Calu3 (cell line): ENCODE data around the gene CSTF3. TPM values are rescaled to one million over a fixed set of nuclear protein-coding genes. Genes with fewer than 3 reads are reported as not detected.

Source experiments
- BruUV-seq: library from RNA; stranded (reverse); fragments of 400-500 nt; replicated peaks from 2 replicates; lab custom pipeline; 2021; lab: Mats Ljungman, UMichigan
- CTCF ChIA-PET: fragments of 300-600 bp; sonication (Branson Sonifier 250); formaldehyde crosslinking; loops from one replicate; lab custom pipeline; 2022; ENCODE audit warnings: antibody characterized with exemption; lab: Charles Lee
- DNase-seq: peaks from one replicate; pipeline ENCODE4 v3.0.0; 2022
- H3K27ac Mint-ChIP-seq: one replicate; pipeline ENCODE4 v1.8.0; 2022; ENCODE audit warnings: mixed read lengths; ENCODE audit not compliant: unreplicated experiment
- H3K27me3 Mint-ChIP-seq: one replicate; pipeline ENCODE4 v1.8.0; 2022; ENCODE audit warnings: mixed read lengths; ENCODE audit not compliant: unreplicated experiment
- H3K36me3 Mint-ChIP-seq: one replicate; pipeline ENCODE4 v1.8.0; 2022; ENCODE audit warnings: mild to moderate bottlenecking, moderate library complexity, mixed read lengths; ENCODE audit not compliant: insufficient read depth, unreplicated experiment
- H3K4me1 Mint-ChIP-seq: one replicate; pipeline ENCODE4 v1.8.0; 2022; ENCODE audit warnings: mild to moderate bottlenecking, low read depth, mixed read lengths; ENCODE audit not compliant: unreplicated experiment
- H3K4me3 Mint-ChIP-seq: one replicate; pipeline ENCODE4 v1.8.0; 2022; ENCODE audit warnings: mild to moderate bottlenecking, low read depth, moderate library complexity, mixed read lengths; ENCODE audit not compliant: unreplicated experiment
- H3K9me3 Mint-ChIP-seq: one replicate; pipeline ENCODE4 v1.8.0; 2022; ENCODE audit warnings: low read depth, mixed read lengths; ENCODE audit not compliant: unreplicated experiment
- intact Hi-C: fragments of 100-400 bp; cut with micrococcal nuclease; formaldehyde crosslinking; loops from one replicate; pipeline ENCODE4 v1.10.0; 2022; ENCODE audit not compliant: unreplicated experiment
- total RNA-seq: library from RNA; stranded (reverse); gene quantifications from 2 replicates; pipeline ENCODE4 v1.2.3, GENCODE V29; 2022
- TF ChIP-seq, protein P1 (sequence below): fragments of 200-600 bp; IDR thresholded peaks from one replicate; pipeline ENCODE4 v1.8.0; 2022; ENCODE audit warnings: antibody characterized with exemption; ENCODE audit not compliant: unreplicated experiment

The CSTF3 gene
- total RNA-seq, 1 experiment from 2014 or later = 51.1 TPM

DNA sequence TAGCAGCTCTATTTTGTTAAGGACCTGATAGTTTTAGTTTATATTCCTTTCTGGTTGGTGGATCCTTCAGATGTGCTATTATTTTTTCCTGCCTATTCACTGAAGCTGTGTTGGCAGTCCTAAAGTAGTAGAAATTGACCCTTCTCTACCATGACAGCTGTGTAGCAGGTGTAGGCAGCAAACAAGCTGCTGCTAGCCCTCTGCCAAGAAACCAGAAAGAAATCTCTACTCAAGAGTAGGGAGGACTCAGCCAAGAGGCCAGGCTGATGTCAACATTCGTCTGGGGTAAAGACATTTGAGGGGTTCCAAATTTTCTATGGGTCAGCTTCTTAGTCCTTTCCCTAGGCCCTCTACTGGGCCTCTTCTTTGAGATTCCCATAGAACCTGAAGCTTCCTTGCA lies 51.2 kb downstream of the CSTF3 start:
- intact Hi-C loops = no loop called here
- no peak overlapping the region for H3K27ac Mint-ChIP-seq
- CTCF ChIA-PET = no interaction called here
- no TSS peak for BruUV-seq
- no peak overlapping the region for H3K4me3 Mint-ChIP-seq
- no peaks in the 10 kb centered on the region for H3K9me3 Mint-ChIP-seq
- no peaks in the 10 kb centered on the region for H3K4me1 Mint-ChIP-seq
- peaks cover 3% of the 10 kb centered on the region for H3K36me3 Mint-ChIP-seq
- TF ChIP-seq, protein P1, sequence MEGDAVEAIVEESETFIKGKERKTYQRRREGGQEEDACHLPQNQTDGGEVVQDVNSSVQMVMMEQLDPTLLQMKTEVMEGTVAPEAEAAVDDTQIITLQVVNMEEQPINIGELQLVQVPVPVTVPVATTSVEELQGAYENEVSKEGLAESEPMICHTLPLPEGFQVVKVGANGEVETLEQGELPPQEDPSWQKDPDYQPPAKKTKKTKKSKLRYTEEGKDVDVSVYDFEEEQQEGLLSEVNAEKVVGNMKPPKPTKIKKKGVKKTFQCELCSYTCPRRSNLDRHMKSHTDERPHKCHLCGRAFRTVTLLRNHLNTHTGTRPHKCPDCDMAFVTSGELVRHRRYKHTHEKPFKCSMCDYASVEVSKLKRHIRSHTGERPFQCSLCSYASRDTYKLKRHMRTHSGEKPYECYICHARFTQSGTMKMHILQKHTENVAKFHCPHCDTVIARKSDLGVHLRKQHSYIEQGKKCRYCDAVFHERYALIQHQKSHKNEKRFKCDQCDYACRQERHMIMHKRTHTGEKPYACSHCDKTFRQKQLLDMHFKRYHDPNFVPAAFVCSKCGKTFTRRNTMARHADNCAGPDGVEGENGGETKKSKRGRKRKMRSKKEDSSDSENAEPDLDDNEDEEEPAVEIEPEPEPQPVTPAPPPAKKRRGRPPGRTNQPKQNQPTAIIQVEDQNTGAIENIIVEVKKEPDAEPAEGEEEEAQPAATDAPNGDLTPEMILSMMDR = no peak
- DNase-seq = no peak
- H3K27me3 Mint-ChIP-seq = no peaks in the 10 kb centered on the region

DNA sequence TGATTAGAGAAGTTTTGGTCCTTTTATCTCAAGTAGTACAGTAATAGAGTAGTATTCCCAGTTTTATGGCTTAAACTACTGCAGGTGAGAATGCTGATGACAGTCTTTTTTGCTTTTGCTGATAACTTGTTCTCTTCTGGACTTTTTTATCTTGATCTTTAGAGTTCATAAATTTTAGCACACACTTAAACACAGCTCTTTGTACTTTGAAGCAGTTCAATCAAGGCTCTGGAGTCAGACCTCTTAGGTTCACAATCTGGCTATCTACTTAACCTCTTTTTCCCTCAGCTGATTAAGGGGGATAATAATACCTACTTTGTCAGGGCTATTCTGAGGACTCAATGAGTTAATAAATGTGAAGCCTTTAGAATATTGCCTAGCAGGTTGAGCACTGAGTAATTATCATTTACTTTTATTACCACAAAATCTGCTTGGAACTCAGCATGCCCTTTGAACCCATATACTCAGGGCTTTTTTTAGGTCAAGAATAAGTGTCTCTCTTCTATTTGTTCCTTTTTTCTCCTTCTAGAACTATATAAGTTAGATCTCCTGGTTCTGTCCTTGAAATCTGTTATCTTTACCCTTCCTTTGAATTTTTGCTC lies 51.9 kb downstream of the CSTF3 start:
- H3K27ac Mint-ChIP-seq = no peak overlapping the region
- intact Hi-C loops = no loop called here
- H3K27me3 Mint-ChIP-seq = no peaks in the 10 kb centered on the region
- CTCF ChIA-PET = no interaction called here
- peaks cover 3% of the 10 kb centered on the region for H3K36me3 Mint-ChIP-seq
- no peak for DNase-seq
- TF ChIP-seq, protein P1 = no peak
- no peaks in the 10 kb centered on the region for H3K9me3 Mint-ChIP-seq
- no peaks in the 10 kb centered on the region for H3K4me1 Mint-ChIP-seq
- BruUV-seq = no TSS peak
- no peak overlapping the region for H3K4me3 Mint-ChIP-seq

DNA sequence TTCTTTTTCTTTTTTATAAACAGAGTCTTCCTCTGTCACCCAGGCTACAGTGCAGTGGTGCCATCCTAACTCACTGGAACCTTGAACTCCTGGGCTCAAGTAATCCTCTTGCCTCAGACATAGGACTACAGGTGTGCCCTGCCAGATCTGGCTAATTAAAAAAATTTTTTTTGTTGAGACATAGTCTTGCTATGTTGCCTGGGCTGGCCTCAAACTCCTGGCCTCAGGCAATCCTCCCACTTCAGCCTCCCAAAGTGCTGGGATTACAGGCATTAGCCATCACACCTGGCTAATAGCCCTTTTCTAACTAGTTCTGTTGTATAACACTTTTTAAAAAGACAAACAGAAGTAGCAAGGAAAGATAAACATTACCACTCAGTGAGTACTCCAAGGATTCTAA lies 57.4 kb downstream of the CSTF3 start:
- Mint-ChIP-seq H3K27ac (no peak overlapping the region), H3K9me3 (no peaks in the 10 kb centered on the region), H3K27me3 (no peaks in the 10 kb centered on the region), H3K36me3 (peaks cover 18% of the 10 kb centered on the region), H3K4me3 (no peak overlapping the region), H3K4me1 (no peaks in the 10 kb centered on the region)
- TF ChIP-seq, protein P1 = no peak
- DNase-seq = no peak
- no TSS peak for BruUV-seq
- CTCF ChIA-PET = no interaction called here
- intact Hi-C loops = no loop called here

DNA sequence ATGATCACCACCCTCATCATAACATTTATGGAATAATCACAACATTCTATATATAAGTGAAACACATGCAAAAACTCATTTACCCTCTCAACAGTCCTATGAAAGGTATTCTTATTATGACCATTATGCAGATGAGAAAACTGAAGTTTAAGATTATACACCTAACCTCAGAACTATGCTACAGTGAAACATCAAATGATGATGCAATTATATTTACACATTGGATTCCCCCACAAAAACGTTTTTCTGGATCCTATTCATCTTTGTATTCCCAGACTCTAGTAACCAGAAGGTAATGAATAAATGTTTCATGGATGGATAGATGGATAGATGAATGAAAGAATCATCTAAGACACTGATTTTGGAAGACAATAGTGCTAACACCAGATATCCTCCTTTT lies 67.1 kb downstream of the CSTF3 start:
- Mint-ChIP-seq H3K4me1 (peaks cover 11% of the 10 kb centered on the region), H3K27ac (no peak overlapping the region), H3K4me3 (no peak overlapping the region), H3K36me3 (peaks cover 18% of the 10 kb centered on the region), H3K27me3 (no peaks in the 10 kb centered on the region), H3K9me3 (no peaks in the 10 kb centered on the region)
- CTCF ChIA-PET = no interaction called here
- BruUV-seq = no TSS peak
- TF ChIP-seq, protein P1 = no peak
- intact Hi-C loops = no loop called here
- DNase-seq = no peak
